Measurements from ENCODE around the gene STK10.

Gene STK10

GRCh38 chr5:172178301-172178987, 9.6 kb downstream of the STK10 start:
- Histone ChIP-seq H3K27me3 (replicated peaks; ENCODE audit: control insufficient read depth, insufficient read depth, low read length, poor library complexity, severe bottlenecking) (no peaks in the 10 kb centered on the region), H3K27ac (ENCODE audit: insufficient read depth, low read length, poor library complexity, severe bottlenecking) (peak overlapping the region; percentile 91), H3K36me3 (ENCODE audit: control insufficient read depth, insufficient read depth, low read length) (no peaks in the 10 kb centered on the region), H3K4me3 (ENCODE audit: insufficient read depth, low read depth, low read length, poor library complexity, severe bottlenecking) (peak overlapping the region; percentile 48), H3K4me1 (ENCODE audit: control insufficient read depth, insufficient read depth, low read length, poor library complexity, severe bottlenecking) (peaks cover 79% of the 10 kb centered on the region), H3K9me3 (ENCODE audit: control insufficient read depth, low read length) (no peaks in the 10 kb centered on the region)
- peak in 1 of 3 donors; percentile 47 for DNase-seq

- peaks cover 77% of the 10 kb centered on the region for H3K4me1 ChIP-seq (ENCODE audit: control insufficient read depth, insufficient read depth, low read length, poor library complexity, severe bottlenecking)
- peak overlapping the region; percentile 91 for H3K27ac ChIP-seq (ENCODE audit: insufficient read depth, low read length, poor library complexity, severe bottlenecking)
- no peaks in the 10 kb centered on the region for H3K36me3 ChIP-seq (ENCODE audit: control insufficient read depth, insufficient read depth, low read length)
- no peak overlapping the region for H3K4me3 ChIP-seq (ENCODE audit: insufficient read depth, low read depth, low read length, poor library complexity, severe bottlenecking)
- H3K9me3 ChIP-seq (ENCODE audit: control insufficient read depth, low read length): no peaks in the 10 kb centered on the region
- H3K27me3 ChIP-seq (replicated peaks; ENCODE audit: control insufficient read depth, insufficient read depth, low read length, poor library complexity, severe bottlenecking): no peaks in the 10 kb centered on the region
- DNase-seq: no peak
Observed at GRCh38 chr5:172177176-172177575, 10.8 kb downstream of the STK10 start.

- Histone ChIP-seq H3K27ac (ENCODE audit: insufficient read depth, low read length, poor library complexity, severe bottlenecking) (peak overlapping the region; percentile 91), H3K4me1 (ENCODE audit: control insufficient read depth, insufficient read depth, low read length, poor library complexity, severe bottlenecking) (peaks cover 84% of the 10 kb centered on the region), H3K36me3 (ENCODE audit: control insufficient read depth, insufficient read depth, low read length) (peaks cover 11% of the 10 kb centered on the region), H3K27me3 (replicated peaks; ENCODE audit: control insufficient read depth, insufficient read depth, low read length, poor library complexity, severe bottlenecking) (no peaks in the 10 kb centered on the region), H3K9me3 (ENCODE audit: control insufficient read depth, low read length) (no peaks in the 10 kb centered on the region), H3K4me3 (ENCODE audit: insufficient read depth, low read depth, low read length, poor library complexity, severe bottlenecking) (peak overlapping the region; percentile 55)
- peak; percentile 83 to 90 (median 86) for DNase-seq
Observed at GRCh38 chr5:172175263-172175719, 12.7 kb downstream of the STK10 start.

GRCh38 chr5:172173564-172174153, 14.4 kb downstream of the STK10 start:
- Histone ChIP-seq H3K27me3 (replicated peaks; ENCODE audit: control insufficient read depth, insufficient read depth, low read length, poor library complexity, severe bottlenecking) (no peaks in the 10 kb centered on the region), H3K36me3 (ENCODE audit: control insufficient read depth, insufficient read depth, low read length) (peaks cover 11% of the 10 kb centered on the region), H3K9me3 (ENCODE audit: control insufficient read depth, low read length) (no peaks in the 10 kb centered on the region), H3K4me3 (ENCODE audit: insufficient read depth, low read depth, low read length, poor library complexity, severe bottlenecking) (peak overlapping the region; percentile 1), H3K27ac (ENCODE audit: insufficient read depth, low read length, poor library complexity, severe bottlenecking) (peak overlapping the region; percentile 91), H3K4me1 (ENCODE audit: control insufficient read depth, insufficient read depth, low read length, poor library complexity, severe bottlenecking) (peaks cover 87% of the 10 kb centered on the region)
- DNase-seq: peak; percentile 65 to 77 (median 70)

GRCh38 chr5:172172912-172173563, 15.0 kb downstream of the STK10 start:
- peaks cover 86% of the 10 kb centered on the region for H3K4me1 ChIP-seq (ENCODE audit: control insufficient read depth, insufficient read depth, low read length, poor library complexity, severe bottlenecking)
- peak overlapping the region; percentile 1 for H3K4me3 ChIP-seq (ENCODE audit: insufficient read depth, low read depth, low read length, poor library complexity, severe bottlenecking)
- H3K36me3 ChIP-seq (ENCODE audit: control insufficient read depth, insufficient read depth, low read length): peaks cover 11% of the 10 kb centered on the region
- no peaks in the 10 kb centered on the region for H3K27me3 ChIP-seq (replicated peaks; ENCODE audit: control insufficient read depth, insufficient read depth, low read length, poor library complexity, severe bottlenecking)
- H3K27ac ChIP-seq (ENCODE audit: insufficient read depth, low read length, poor library complexity, severe bottlenecking): peak overlapping the region; percentile 91
- no peaks in the 10 kb centered on the region for H3K9me3 ChIP-seq (ENCODE audit: control insufficient read depth, low read length)
- no peak for DNase-seq

- no peak overlapping the region for H3K4me3 ChIP-seq (ENCODE audit: insufficient read depth, low read depth, low read length, poor library complexity, severe bottlenecking)
- peaks cover 18% of the 10 kb centered on the region for H3K36me3 ChIP-seq (ENCODE audit: control insufficient read depth, insufficient read depth, low read length)
- H3K27me3 ChIP-seq (replicated peaks; ENCODE audit: control insufficient read depth, insufficient read depth, low read length, poor library complexity, severe bottlenecking): no peaks in the 10 kb centered on the region
- no peak for DNase-seq
- H3K4me1 ChIP-seq (ENCODE audit: control insufficient read depth, insufficient read depth, low read length, poor library complexity, severe bottlenecking): peaks cover 75% of the 10 kb centered on the region
- no peaks in the 10 kb centered on the region for H3K9me3 ChIP-seq (ENCODE audit: control insufficient read depth, low read length)
- H3K27ac ChIP-seq (ENCODE audit: insufficient read depth, low read length, poor library complexity, severe bottlenecking): peak overlapping the region; percentile 26
Observed at GRCh38 chr5:172171118-172171517, 16.9 kb downstream of the STK10 start.

GRCh38 chr5:172170251-172170701, 17.7 kb downstream of the STK10 start:
- no peaks in the 10 kb centered on the region for H3K9me3 ChIP-seq (ENCODE audit: control insufficient read depth, low read length)
- H3K4me1 ChIP-seq (ENCODE audit: control insufficient read depth, insufficient read depth, low read length, poor library complexity, severe bottlenecking): peaks cover 71% of the 10 kb centered on the region
- H3K27me3 ChIP-seq (replicated peaks; ENCODE audit: control insufficient read depth, insufficient read depth, low read length, poor library complexity, severe bottlenecking): no peaks in the 10 kb centered on the region
- no peak overlapping the region for H3K27ac ChIP-seq (ENCODE audit: insufficient read depth, low read length, poor library complexity, severe bottlenecking)
- no peak overlapping the region for H3K4me3 ChIP-seq (ENCODE audit: insufficient read depth, low read depth, low read length, poor library complexity, severe bottlenecking)
- H3K36me3 ChIP-seq (ENCODE audit: control insufficient read depth, insufficient read depth, low read length): peaks cover 22% of the 10 kb centered on the region
- DNase-seq: no peak

- Histone ChIP-seq H3K36me3 (ENCODE audit: control insufficient read depth, insufficient read depth, low read length) (peaks cover 28% of the 10 kb centered on the region), H3K27ac (ENCODE audit: insufficient read depth, low read length, poor library complexity, severe bottlenecking) (peak overlapping the region; percentile 14)
Observed at GRCh38 chr5:172169216-172169615, 18.8 kb downstream of the STK10 start.

GRCh38 chr5:172168311-172168710, 19.7 kb downstream of the STK10 start:
- H3K27ac ChIP-seq (ENCODE audit: insufficient read depth, low read length, poor library complexity, severe bottlenecking): no peak overlapping the region
- no peaks in the 10 kb centered on the region for H3K9me3 ChIP-seq (ENCODE audit: control insufficient read depth, low read length)
- no peaks in the 10 kb centered on the region for H3K27me3 ChIP-seq (replicated peaks; ENCODE audit: control insufficient read depth, insufficient read depth, low read length, poor library complexity, severe bottlenecking)
- peaks cover 72% of the 10 kb centered on the region for H3K4me1 ChIP-seq (ENCODE audit: control insufficient read depth, insufficient read depth, low read length, poor library complexity, severe bottlenecking)
- H3K36me3 ChIP-seq (ENCODE audit: control insufficient read depth, insufficient read depth, low read length): peaks cover 28% of the 10 kb centered on the region
- DNase-seq: no peak
- H3K4me3 ChIP-seq (ENCODE audit: insufficient read depth, low read depth, low read length, poor library complexity, severe bottlenecking): no peak overlapping the region

More at GRCh38 chr5:172169216-172169615, 18.8 kb downstream of the STK10 start:
- no peaks in the 10 kb centered on the region for H3K9me3 ChIP-seq (ENCODE audit: control insufficient read depth, low read length)
- no peaks in the 10 kb centered on the region for H3K27me3 ChIP-seq (replicated peaks; ENCODE audit: control insufficient read depth, insufficient read depth, low read length, poor library complexity, severe bottlenecking)
- peaks cover 72% of the 10 kb centered on the region for H3K4me1 ChIP-seq (ENCODE audit: control insufficient read depth, insufficient read depth, low read length, poor library complexity, severe bottlenecking)
- no peak overlapping the region for H3K4me3 ChIP-seq (ENCODE audit: insufficient read depth, low read depth, low read length, poor library complexity, severe bottlenecking)
- no peak for DNase-seq

- Histone ChIP-seq H3K36me3 (ENCODE audit: control insufficient read depth, insufficient read depth, low read length) (peaks cover 28% of the 10 kb centered on the region), H3K27me3 (replicated peaks; ENCODE audit: control insufficient read depth, insufficient read depth, low read length, poor library complexity, severe bottlenecking) (no peaks in the 10 kb centered on the region), H3K9me3 (ENCODE audit: control insufficient read depth, low read length) (no peaks in the 10 kb centered on the region), H3K4me3 (ENCODE audit: insufficient read depth, low read depth, low read length, poor library complexity, severe bottlenecking) (no peak overlapping the region), H3K27ac (ENCODE audit: insufficient read depth, low read length, poor library complexity, severe bottlenecking) (no peak overlapping the region), H3K4me1 (ENCODE audit: control insufficient read depth, insufficient read depth, low read length, poor library complexity, severe bottlenecking) (peaks cover 71% of the 10 kb centered on the region)
- no peak for DNase-seq
Observed at GRCh38 chr5:172167895-172168294, 20.1 kb downstream of the STK10 start.
